Suppressor macrophage treated with lipopolysaccharide for 1 hour (primary cell): ENCODE results near the gene C3AR1.
"Not testable (repeated sequence)": the region's sequence is repeated elsewhere in the genome, so short reads cannot be mapped to it uniquely, and the experiment has no call there.

Experiments used
- DNase-seq, 3 donors: peaks; one replicate each; pipeline ENCODE4 v3.0.0-alpha.2; 2020 to 2022

C3AR1 gene

GRCh38 chr12:8026291-8026900, 39.8 kb downstream of the C3AR1 start:
- DNase-seq = peak; percentile 97 to 99 (median 98)

- peak in 2 of 3 donors; percentile 17 to 30 for DNase-seq
These were observed 47.2 kb downstream of the C3AR1 start for GRCh38 chr12:8018666-8019581.

DNA sequence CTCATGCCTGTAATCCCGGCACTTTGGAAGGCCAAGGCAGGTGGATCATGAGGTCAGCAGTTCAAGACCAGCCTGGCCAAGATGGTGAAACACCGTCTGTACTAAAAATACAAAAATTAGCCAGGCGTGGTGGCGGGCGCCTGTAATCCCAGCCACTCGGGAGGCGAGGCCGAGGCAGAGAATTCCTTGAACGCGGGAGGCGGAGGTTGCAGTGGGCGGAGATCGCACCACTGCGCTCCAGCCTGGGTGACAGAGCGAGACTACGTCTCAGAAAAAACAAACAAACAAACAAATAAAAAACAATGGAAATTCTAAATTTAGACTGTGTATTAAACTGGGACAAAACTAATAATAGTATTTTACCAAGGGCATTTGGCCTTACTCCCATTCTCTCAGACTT, 47.9 kb downstream of the C3AR1 start:
- DNase-seq = not testable (repeated sequence)

DNA sequence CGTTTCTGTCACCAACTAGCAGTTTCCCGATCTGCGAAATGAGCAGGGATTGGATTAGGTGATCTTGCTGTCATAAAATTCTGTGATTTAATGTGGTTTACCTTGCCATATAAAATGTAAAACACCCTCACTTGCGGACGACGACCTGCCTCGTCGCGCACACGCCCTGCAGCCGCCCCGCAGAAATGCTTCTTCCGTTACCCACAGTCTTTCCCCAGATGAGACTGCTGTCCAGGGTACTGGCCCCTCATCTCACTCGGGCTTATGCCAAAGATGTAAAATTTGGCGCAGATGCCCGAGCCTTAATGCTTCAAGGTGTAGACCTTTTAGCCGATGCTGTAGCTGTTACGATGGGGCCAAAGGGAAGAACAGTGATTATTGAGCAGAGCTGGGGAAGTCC, 51.3 kb downstream of the C3AR1 start:
- no peak for DNase-seq

GRCh38 chr12:8012651-8013309, 53.4 kb downstream of the C3AR1 start:
- DNase-seq = peak in 1 of 3 donors; percentile 13

GRCh38 chr12:8011331-8011730, 54.8 kb downstream of the C3AR1 start:
- peak in 1 of 3 donors; percentile 9 for DNase-seq
